GM21390 (cell line): ENCODE measurements around the gene TBXA2R.

Source experiments
- ATAC-seq: cut with Tn5 transposase; IDR thresholded peaks from one replicate; pipeline ENCODE4 v1.9.1; 2021; ENCODE audit not compliant: unreplicated experiment

The TBXA2R gene

DNA sequence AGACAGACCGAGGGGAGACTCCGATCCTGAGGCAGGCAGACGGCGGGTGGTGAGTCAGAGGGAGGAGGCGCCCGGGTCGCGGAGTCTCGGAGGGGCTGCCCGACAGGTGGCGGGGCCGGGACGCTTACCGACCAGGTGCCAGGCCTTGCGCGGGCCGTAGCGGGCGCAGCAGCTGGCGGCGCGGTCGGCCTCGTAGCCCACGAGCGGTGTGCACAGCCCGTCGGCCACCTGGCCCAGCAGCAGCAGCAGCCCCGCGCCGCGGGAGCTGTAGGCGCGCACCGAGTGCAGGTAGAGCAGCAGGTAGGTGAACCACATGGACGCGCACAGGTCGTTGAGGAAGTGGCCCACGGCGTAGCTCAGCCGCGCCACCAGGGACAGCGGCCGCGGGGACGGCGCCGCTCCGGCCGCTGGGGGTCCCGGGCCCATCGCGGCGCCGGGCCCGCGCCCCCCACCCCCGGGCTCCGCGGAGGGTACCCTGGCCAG lies 49.7 kb downstream of the TBXA2R start:
- ATAC-seq, result peak; percentile 14

DNA sequence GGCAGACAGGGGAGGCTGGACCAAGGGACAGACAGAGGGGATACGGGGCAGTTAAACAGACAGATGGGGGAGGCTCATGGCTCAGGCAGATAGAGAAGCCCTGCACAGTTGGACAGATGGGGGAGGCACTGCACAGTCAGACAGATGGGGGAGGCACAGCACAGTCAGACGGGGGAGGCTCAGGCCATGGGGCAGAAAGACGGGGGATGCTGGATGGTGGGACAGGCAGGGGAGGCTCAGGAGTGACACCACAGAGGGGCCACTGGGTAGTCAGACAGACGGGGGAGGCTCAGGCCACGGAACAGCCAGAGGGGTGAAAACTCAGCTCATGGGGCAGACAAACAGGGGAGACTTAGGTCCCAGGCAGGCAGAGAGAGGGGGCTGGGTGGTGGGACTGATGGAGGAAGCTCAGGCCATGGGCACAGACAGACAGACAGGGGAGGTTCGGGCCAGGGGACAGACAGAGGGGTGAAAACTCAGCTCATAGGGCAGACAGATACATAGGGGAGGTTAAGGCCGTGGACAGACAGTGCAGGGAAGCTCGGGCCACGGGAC lies 50.2 kb downstream of the TBXA2R start:
- no peak for ATAC-seq

DNA sequence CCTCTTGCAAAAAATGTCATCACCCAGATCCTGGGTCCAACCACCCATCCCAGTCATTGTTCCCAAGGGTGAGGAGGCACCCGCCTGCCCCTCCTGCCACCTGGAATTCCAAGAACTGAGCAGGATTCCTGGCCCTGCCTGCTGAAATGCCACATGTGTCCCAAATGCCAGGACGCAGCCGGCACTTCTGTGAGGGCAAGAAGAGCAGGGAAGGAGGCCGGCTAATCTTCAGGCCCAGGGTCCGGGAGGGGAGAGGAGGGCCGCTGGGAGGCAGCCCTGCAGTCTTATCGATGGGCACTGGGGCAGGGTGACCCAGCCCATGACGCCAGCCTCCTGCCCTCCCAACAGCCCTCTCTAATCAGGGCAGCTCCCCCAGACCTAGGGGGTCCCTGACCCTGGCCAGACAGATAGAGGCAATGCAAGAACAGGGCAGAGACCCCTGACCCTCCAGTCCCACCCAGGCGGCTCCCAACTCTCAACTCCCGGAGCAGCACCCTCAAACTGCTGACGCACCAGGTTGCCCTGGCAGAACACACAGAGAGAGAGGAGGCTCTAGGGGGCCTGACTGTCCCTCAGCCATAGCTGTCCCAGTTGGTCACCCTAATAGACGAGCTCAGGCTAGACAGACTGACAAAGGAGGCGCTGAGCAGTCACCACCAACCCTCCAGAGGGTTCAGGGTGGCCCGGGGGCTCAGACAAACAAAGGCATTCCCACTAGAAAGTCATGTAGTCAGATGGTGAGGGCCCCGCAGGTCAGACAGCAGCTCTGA lies 50.8 kb downstream of the TBXA2R start:
- no peak for ATAC-seq

DNA sequence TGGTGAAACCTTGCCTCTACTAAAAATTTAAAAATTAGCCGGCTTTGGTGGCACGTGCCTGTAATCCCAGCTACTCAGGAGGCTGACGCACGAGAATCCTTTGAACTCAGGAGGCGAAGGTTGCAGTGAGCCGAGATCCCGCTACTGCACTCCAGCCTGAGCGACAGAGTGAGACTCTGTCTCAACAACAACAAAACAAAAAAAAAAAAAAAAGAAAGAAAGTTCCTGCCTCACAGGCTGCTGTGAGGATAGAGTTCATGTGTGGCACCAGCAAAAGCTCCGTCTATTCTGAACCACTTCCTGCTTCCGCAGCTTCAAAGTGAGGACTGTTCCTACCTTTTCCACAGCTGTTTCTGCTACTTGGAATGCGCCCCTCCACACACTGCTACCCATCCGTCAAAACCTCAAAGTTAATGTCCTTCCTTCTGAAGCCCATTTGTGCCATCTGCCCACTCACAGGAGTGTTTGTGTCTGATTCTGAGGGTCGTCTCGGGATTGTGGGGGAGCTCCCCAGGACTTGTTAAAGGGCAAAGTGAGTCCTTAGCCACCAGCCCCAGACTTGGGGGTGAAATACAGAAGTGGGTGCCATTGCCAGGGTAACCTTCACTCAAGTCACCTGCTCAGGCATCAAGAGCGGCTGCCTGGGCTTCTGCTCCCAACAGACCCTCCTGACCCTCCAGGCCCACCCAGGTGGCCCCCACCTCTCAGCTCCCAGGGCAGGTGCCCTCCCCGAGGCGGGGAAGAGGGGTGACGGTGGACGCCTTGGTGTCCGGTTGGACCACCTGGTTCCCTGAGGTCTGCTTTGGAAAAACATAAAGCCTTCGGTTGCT lies 52.2 kb downstream of the TBXA2R start:
- ATAC-seq, result no peak

DNA sequence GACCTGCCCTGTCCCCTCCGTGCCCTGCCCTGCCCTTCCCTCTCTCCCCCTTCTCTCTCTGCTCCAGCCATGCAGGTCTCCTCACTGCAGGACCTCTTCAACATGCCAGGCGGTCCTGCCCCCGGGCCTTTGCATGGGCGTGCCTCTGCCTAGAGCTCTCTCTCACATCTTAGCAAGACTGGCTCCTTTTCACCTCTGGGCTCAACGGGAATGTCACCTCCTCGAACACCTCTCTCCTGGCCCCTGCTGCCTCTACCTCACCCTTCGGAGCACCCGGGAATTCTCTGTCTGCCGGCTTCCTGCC lies 54.9 kb downstream of the TBXA2R start:
- no peak for ATAC-seq

DNA sequence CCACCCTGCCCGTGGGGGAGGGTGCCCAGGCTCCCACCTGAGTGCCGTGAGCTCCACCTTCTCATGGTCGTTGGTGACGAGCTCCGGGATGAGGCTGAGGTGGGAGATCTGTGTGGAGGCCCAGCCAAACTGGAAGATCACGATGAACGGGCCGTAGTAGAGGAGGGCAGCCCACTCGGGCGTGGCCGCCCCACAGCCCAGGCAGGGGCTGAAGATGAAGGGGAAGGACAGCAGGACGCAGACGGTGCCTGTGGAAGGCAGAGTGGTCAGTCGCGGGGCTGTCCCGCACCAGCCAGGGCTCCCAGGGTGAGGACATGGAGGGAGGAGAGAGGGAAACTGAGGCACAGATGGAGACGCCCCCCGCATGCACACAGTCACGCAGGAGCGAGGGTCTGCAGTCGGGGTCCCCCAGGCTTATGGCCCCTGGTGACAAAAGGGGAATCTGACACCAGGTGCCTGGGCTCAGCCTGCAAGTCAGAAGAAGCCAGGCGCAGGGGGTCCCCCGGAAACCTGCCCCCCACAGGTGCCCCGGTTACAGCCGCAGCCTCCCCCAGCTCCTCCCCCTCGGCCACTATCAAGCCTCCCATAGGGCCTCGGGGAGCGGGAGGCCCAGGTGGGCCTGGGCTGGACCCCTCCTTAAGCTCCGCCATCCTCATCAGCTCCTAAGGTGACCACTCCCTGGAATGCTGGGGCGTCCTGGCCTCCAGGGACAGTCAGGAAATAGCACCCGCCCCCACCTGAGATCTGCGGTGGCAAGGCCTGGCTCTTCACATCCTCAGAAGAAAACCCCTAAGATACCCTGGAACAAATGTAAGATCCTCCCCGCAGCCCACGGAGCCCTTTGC lies 55.5 kb downstream of the TBXA2R start:
- no peak for ATAC-seq

DNA sequence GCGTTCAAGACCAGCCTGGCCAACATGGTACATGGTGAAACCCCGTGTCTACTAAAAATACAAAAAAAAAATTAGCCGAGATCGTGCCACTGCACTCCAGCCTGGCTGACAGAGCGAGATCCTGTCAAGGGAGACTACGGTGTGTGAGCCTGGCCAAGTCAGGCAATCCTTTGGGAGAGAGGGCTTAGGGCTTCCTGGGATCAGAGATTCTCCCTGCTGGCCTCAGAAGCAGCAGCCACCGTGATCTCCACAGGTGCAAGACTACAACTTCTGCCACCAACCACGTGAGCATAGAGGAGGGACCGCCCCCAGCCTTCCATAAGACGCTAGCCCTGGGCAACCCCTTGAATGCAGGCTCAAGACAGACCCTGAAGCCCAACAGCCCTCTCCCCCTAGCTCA lies 56.9 kb downstream of the TBXA2R start:
- ATAC-seq, result no peak

DNA sequence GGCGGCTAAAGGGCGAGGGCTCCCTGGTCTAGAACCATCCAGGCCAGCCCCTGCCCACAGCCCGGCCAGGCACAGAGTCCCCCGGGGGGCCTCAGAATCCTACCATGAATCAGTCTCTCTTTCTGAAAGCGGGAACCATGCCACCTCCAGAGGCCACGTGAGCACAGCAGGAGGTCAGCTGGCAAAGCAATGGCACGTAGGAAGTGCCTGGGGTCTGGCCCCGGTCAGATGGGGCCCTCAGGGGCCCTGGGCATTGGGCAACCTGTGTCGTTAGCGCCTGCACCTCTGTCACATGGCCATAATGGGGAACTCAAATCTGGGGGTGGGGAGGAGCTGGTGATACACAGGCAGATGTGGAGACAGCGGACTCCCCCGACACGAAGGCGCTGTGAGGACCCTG lies 58.1 kb downstream of the TBXA2R start:
- no peak for ATAC-seq

DNA sequence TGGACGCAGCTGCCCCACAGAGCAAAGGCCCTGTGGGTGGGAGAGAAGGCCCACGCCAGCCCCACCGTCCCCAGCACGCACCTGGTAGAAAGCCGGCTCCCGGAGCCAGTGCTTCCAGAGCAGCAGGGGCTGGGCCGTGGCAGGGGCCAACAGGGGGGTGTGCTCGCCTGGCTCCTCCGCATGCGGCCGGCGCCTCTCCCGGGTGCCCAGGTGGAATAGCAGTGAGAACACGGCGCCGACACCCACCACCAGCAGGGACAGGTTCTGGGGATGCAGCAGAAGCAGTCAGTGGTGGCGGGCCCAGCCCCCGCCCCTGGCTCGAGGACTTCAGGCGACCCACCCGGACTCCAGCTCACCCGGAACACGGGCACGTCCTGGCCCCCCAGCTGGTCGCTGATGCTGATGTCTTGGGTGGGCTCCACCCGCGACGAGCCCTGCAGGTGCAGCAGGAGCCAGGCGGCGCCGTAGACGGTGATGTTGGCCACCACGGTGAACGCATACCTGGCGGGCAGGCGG lies 58.9 kb downstream of the TBXA2R start:
- no peak for ATAC-seq

DNA sequence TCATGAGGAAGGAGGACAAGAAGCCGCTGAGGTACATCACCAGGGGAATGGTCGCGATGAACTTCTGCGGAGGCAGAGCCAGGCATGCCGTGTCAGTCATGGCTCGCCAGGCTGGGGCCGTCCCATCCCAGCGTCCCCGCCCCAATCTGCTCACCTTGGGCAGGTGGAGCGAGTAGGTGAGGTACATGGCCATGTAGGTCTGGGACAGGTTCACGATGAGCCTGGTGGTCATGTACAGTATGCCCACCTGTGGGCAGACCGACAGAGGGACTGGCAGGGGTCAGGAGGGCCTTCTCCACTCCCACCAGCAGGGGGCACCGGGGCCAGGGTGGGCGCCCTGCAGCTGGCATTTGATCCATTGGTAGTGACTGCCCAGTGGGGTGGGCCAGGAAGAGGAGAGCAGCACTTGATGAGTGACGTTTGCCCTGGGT lies 59.4 kb downstream of the TBXA2R start:
- ATAC-seq, result no peak

DNA sequence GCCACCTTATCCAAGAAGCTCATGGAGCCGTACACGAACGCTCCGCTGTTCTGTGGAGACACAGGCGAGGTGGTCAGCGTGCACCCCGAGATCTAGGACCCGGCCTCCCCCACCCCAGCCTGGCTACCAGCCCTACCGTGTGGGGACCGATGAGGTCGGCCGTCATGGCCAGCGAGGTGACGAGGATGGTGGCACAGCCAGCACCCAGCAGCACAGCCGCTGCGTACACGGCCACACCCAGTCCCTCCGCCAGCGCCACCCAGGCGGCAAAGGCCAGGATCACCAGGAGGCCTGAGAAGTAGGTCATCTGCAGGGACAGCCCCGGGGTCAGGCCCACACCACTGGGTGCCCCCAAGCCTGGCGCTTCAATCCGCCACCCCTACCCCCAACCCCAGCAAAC lies 60.6 kb downstream of the TBXA2R start:
- no peak for ATAC-seq

DNA sequence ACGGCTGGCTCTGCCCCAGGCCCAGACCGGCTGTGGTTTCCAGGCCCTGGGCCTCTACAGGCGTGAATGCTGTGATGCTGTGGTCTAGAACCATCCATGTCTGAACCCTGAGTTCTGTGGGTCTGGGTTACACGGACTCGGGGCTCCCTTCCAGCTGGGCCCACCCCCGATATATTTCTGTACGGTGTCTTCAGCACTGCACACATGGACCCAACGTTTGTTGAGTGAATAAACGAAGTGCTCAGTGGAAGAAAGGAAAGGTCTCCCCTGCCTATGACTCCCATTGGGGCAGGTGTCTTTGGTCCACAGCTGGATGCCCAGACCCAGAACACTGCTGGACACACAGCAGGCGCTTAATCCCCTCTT lies 61.0 kb downstream of the TBXA2R start:
- no peak for ATAC-seq

DNA sequence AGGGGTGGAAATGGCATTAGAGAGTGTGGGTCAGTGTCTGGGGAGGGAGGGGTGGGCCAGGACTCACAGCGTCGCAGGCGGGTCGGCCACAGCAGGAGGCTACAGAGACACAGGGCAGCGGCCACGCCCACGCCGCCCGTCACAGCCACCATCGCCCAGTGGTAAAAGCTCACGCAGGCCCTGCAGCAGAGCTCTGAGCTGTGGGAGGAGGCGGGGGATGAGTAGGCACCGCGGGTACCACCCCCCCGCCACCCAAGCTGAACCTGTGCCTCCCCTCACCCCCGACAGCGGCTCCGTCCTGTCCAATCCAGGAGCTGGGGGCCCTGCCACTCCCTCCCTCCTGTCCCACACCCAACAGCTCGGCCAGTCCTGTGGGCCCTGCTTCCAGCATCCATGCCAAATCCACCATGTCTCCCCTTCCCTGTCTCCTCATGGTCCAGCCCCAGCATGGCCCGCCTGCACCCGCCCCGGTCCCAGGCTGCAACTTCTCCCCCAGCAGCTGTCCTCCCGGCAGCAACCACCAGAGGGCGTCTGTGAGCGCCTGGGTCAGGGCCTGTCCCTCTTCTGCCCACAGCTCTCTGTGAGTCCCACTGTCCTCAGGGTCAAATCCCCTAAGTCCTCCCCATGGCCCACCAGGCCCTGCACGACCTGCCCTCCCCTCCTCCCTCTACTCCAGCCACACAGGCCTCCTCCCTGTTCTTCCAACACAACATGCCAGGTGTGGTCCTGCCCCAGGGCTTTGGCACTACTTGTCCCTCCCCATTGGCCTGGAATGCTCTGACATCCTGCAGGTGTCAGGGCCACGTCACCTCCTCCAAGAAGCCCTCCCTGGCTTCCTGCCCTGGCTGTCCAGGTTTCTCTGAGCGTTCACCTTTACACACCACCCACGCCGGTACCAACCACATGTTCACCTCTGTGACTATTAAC lies 61.7 kb downstream of the TBXA2R start:
- no peak for ATAC-seq
